HL-60 (cell line): Measurements from ENCODE around the gene FGF18.

Experiments used
- GABPA ChIP-seq: IDR thresholded peaks from 2 replicates; pipeline ENCODE4 v1.6.1; 2012; ENCODE audit warnings: low read depth
- SPI1 ChIP-seq: IDR thresholded peaks from 2 replicates; pipeline ENCODE4 v1.6.1; 2012; ENCODE audit warnings: low read depth, mild to moderate bottlenecking, borderline replicate concordance

- TF ChIP-seq SPI1 (no peak), GABPA (no peak)
These were observed 60.8 kb downstream of the FGF18 start for GRCh38 chr5:171480239-171480638.
